ENCODE data around the gene KIF26B. TPM values are rescaled to one million over a fixed set of nuclear protein-coding genes. Genes with fewer than 3 reads are reported as not detected.

The KIF26B gene
- polyA plus RNA-seq, 1 donor (not counting 4 experiments of a cell fraction or from before 2014, with no cell fraction given): 0.58 TPM

DNA sequence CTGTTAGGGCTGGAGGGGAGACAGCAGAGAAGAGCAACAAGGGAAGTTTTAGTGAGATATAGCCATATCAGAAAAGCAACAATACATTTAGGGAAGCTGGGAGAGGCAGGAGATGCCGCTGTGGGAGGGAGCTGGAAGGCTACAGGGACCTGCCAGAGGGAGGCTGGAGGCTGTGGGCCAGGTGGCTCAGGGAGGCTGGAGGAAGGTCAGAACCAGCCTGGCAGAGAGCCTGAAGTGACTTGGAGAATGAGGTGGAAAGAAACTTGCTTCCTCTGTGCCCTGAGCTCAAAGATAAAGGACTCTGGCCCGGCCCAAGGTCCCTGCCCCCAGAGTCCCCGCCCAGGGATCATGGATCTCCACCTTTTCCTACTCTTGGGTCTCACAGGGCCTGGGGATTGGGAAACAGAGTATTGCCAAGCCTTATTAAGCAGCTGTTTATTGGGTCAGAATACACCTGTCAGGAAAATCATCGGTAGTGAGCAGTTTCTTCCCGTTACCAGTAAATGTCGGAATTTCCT lies 85.9 kb downstream of the KIF26B start:
- dilution Hi-C loops (cut with MboI; ENCODE audit: extremely low pct_ligation_motif_present, low sequenced_read_pairs): no loop called here
- Histone ChIP-seq H4K20me1 (ENCODE audit: control insufficient read depth, extremely low read depth, insufficient read depth, low read length) (no peaks in the 10 kb centered on the region), H3K79me2 (ENCODE audit: control insufficient read depth, insufficient read depth, low read length) (no peaks in the 10 kb centered on the region), H3K27me3 (ENCODE audit: control insufficient read depth, extremely low read depth, insufficient read depth, low read length) (no peaks in the 10 kb centered on the region), H3K27ac (ENCODE audit: control insufficient read depth, insufficient read depth, low read length) (no peak overlapping the region), H2AFZ (ENCODE audit: control insufficient read depth, low read length) (no peak overlapping the region), H3K36me3 (ENCODE audit: control insufficient read depth in 2 of 2, extremely low read depth in 1 of 2, insufficient read depth in 2 of 2, low read length in 2 of 2) (no peaks in the 10 kb centered on the region), H3K9ac (ENCODE audit: control insufficient read depth, extremely low read depth, insufficient read depth, low read length) (no peak overlapping the region), H3K4me1 (ENCODE audit: control insufficient read depth, extremely low read depth, insufficient read depth, low read length) (no peaks in the 10 kb centered on the region), H3K9me3 (ENCODE audit: control insufficient read depth, low read depth, low read length) (no peaks in the 10 kb centered on the region), H3K4me2 (ENCODE audit: control insufficient read depth, extremely low read depth, insufficient read depth, low read depth, low read length) (no peak overlapping the region), H3K9me1 (ENCODE audit: control insufficient read depth, extremely low read depth, insufficient read depth, low read length) (no peaks in the 10 kb centered on the region), H3K4me3 (ENCODE audit: control insufficient read depth in 2 of 3, extremely low read depth in 1 of 3, insufficient read depth in 2 of 3, low read depth in 1 of 3, low read length in 3 of 3) (no peak overlapping the region)
- DNase-seq (ENCODE audit: low read depth, low spot score) (no peak), FAIRE-seq (no peak)
- no peak for TF ChIP-seq EZH2 (IDR thresholded peaks at IDR 0.05; ENCODE audit: low read length)

DNA sequence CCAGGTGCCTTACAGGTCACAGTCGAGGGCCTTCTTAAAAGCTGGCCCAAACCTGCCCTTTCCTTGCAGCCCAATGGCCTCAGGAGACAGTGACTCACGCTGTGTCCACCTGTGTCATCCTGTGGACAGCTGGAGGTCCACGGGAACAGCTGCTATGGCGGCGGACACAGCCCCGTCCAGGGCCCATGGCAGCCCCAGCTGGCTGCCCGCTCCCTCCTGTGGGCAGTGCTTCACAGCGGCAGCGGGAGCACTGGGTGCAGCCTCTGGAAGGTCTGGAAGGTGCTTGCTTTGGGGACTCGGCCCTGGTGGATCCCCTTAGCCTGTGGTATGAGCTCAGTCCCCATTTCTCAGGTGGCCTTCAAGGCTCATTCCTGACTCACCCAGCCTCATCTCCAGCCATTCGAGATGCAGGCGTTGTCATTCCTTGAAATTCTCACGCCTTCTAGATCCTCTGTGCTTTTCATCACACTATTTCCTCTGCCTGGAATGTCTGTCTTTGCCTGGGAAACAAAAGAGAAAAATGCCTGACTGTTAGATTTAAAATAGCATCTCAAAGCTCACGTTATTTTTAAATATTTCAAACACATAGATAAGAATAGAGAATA lies 86.8 kb downstream of the KIF26B start:
- Histone ChIP-seq H3K4me2 (ENCODE audit: control insufficient read depth, extremely low read depth, insufficient read depth, low read depth, low read length) (no peak overlapping the region), H2AFZ (ENCODE audit: control insufficient read depth, low read length) (no peak overlapping the region), H3K9me1 (ENCODE audit: control insufficient read depth, extremely low read depth, insufficient read depth, low read length) (no peaks in the 10 kb centered on the region), H3K9ac (ENCODE audit: control insufficient read depth, extremely low read depth, insufficient read depth, low read length) (no peak overlapping the region), H3K9me3 (ENCODE audit: control insufficient read depth, low read depth, low read length) (no peaks in the 10 kb centered on the region), H3K27me3 (ENCODE audit: control insufficient read depth, extremely low read depth, insufficient read depth, low read length) (no peaks in the 10 kb centered on the region), H3K27ac (ENCODE audit: control insufficient read depth, insufficient read depth, low read length) (no peak overlapping the region), H4K20me1 (ENCODE audit: control insufficient read depth, extremely low read depth, insufficient read depth, low read length) (no peaks in the 10 kb centered on the region), H3K79me2 (ENCODE audit: control insufficient read depth, insufficient read depth, low read length) (no peaks in the 10 kb centered on the region), H3K4me3 (ENCODE audit: control insufficient read depth in 2 of 3, extremely low read depth in 1 of 3, insufficient read depth in 2 of 3, low read depth in 1 of 3, low read length in 3 of 3) (no peak overlapping the region), H3K4me1 (ENCODE audit: control insufficient read depth, extremely low read depth, insufficient read depth, low read length) (no peaks in the 10 kb centered on the region), H3K36me3 (ENCODE audit: control insufficient read depth in 2 of 2, extremely low read depth in 1 of 2, insufficient read depth in 2 of 2, low read length in 2 of 2) (no peaks in the 10 kb centered on the region)
- dilution Hi-C loops (cut with MboI; ENCODE audit: extremely low pct_ligation_motif_present, low sequenced_read_pairs): no loop called here
- TF ChIP-seq EZH2 (IDR thresholded peaks at IDR 0.05; ENCODE audit: low read length): no peak
- TF ChIP-seq, protein P1, sequence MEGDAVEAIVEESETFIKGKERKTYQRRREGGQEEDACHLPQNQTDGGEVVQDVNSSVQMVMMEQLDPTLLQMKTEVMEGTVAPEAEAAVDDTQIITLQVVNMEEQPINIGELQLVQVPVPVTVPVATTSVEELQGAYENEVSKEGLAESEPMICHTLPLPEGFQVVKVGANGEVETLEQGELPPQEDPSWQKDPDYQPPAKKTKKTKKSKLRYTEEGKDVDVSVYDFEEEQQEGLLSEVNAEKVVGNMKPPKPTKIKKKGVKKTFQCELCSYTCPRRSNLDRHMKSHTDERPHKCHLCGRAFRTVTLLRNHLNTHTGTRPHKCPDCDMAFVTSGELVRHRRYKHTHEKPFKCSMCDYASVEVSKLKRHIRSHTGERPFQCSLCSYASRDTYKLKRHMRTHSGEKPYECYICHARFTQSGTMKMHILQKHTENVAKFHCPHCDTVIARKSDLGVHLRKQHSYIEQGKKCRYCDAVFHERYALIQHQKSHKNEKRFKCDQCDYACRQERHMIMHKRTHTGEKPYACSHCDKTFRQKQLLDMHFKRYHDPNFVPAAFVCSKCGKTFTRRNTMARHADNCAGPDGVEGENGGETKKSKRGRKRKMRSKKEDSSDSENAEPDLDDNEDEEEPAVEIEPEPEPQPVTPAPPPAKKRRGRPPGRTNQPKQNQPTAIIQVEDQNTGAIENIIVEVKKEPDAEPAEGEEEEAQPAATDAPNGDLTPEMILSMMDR (optimal IDR thresholded peaks at IDR 0.05 in 1 of 3, IDR thresholded peaks at IDR 0.05 in 1 of 3, conservative IDR thresholded peaks at IDR 0.05 in 1 of 3; ENCODE audit: extremely low read depth in 1 of 3, insufficient read depth in 2 of 3, low read length in 3 of 3): no peak
- no peak for DNase-seq (ENCODE audit: low read depth, low spot score)
- no peak for FAIRE-seq

DNA sequence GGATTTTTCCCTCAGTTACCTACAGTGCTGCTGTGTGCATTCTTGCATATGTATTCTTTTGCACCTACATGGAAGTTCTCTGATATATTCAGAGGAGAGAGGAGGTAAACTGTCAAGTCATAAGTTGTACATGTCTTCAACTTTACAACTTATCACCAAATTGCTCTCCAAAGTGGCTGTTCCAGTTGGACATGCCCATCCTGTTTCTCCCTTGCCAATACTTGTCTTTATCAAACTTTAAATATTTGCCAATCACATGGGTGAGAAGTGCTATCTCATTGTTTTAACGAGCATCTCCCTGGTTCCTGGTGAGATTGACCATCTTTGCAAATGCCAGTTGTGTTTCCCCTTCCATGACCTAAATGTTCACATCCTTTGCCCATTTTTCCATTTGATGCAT lies 88.2 kb downstream of the KIF26B start:
- H3K36me3 ChIP-seq (ENCODE audit: control insufficient read depth in 2 of 2, extremely low read depth in 1 of 2, insufficient read depth in 2 of 2, low read length in 2 of 2): no peaks in the 10 kb centered on the region
- TF ChIP-seq, protein P1 (optimal IDR thresholded peaks at IDR 0.05 in 1 of 3, IDR thresholded peaks at IDR 0.05 in 1 of 3, conservative IDR thresholded peaks at IDR 0.05 in 1 of 3; ENCODE audit: extremely low read depth in 1 of 3, insufficient read depth in 2 of 3, low read length in 3 of 3): no peak
- TF ChIP-seq EZH2 (IDR thresholded peaks at IDR 0.05; ENCODE audit: low read length): no peak
- H3K4me3 ChIP-seq (ENCODE audit: control insufficient read depth in 2 of 3, extremely low read depth in 1 of 3, insufficient read depth in 2 of 3, low read depth in 1 of 3, low read length in 3 of 3): no peak overlapping the region
- H3K4me1 ChIP-seq (ENCODE audit: control insufficient read depth, extremely low read depth, insufficient read depth, low read length): no peaks in the 10 kb centered on the region
- no peaks in the 10 kb centered on the region for H4K20me1 ChIP-seq (ENCODE audit: control insufficient read depth, extremely low read depth, insufficient read depth, low read length)
- H2AFZ ChIP-seq (ENCODE audit: control insufficient read depth, low read length): no peak overlapping the region
- H3K4me2 ChIP-seq (ENCODE audit: control insufficient read depth, extremely low read depth, insufficient read depth, low read depth, low read length): no peak overlapping the region
- DNase-seq (ENCODE audit: low read depth, low spot score) (no peak), FAIRE-seq (no peak)
- no peak overlapping the region for H3K9ac ChIP-seq (ENCODE audit: control insufficient read depth, extremely low read depth, insufficient read depth, low read length)
- dilution Hi-C loops (cut with MboI; ENCODE audit: extremely low pct_ligation_motif_present, low sequenced_read_pairs): no loop called here
- no peaks in the 10 kb centered on the region for H3K27me3 ChIP-seq (ENCODE audit: control insufficient read depth, extremely low read depth, insufficient read depth, low read length)
- H3K9me3 ChIP-seq (ENCODE audit: control insufficient read depth, low read depth, low read length): no peaks in the 10 kb centered on the region
- no peaks in the 10 kb centered on the region for H3K79me2 ChIP-seq (ENCODE audit: control insufficient read depth, insufficient read depth, low read length)
- H3K27ac ChIP-seq (ENCODE audit: control insufficient read depth, insufficient read depth, low read length): no peak overlapping the region
- no peaks in the 10 kb centered on the region for H3K9me1 ChIP-seq (ENCODE audit: control insufficient read depth, extremely low read depth, insufficient read depth, low read length)
